Measurements from ENCODE around the gene MPZL3.

DNA sequence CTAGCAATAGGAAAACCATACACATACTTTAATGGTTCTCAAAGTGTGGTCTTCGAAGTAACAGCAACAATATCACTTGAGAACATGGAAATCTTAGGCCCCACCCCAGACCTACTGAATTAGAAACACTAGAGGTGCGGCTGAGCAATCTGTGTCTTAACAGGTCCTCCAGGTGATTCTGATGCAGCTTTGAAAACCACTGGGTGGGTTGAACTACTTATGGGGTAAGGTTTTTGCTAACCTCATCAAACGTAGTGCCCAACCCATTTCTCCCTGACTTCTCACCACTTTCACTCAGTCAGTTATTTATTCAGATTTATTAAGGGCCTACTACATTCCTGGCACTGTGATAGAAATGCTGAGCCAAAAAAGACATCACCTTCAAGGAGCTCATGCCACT is 8.2 kb upstream of the MPZL3 start:
- TF ChIP-seq CTCF (IDR thresholded peaks at IDR 0.05; ENCODE audit: borderline replicate concordance, extremely low read depth, low read length, poor library complexity, severe bottlenecking) = no peak
- TF ChIP-seq EZH2 (IDR thresholded peaks at IDR 0.05; ENCODE audit: borderline replicate concordance, low read depth, low read length, severe bottlenecking) = no peak

Measured in DND-41 (cell line).